ENCODE results near the gene SLC6A20.

Gene SLC6A20

DNA sequence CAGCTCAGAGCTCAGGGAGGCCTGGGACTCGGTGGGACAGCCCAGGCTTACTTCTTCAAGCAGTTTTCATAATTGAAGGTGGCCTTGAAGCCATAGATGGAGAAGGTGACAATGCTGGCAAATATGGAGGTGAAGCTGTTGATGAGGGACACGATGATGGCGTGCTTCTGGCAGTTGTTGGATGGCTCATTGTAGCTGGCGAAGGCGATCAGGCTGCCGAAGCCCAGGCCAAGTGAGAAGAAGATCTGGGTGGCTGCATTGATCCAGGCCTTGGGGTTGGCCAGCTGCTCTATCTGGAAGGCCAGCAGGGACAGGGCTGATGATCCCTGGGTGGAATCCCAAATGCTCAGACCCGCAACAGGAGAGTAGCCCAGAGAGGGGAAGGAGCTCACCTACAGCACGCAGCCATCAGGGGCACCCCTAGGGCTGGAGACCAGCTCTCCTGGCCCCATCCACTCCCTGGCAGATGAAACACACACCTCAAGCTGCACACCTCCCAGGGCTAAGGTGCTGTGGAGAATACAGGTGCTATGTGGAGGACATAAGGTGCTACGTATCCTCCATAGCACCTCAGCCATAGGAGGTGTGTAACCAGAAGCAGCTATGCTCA is 25.1 kb downstream of the SLC6A20 start:
- TF ChIP-seq CTCF (IDR thresholded peaks at IDR 0.05; ENCODE audit: low read length, missing control alignments) = no peak
- DNase-seq (ENCODE audit: low read depth) = no peak
- no peak overlapping the region for H3K4me3 ChIP-seq (replicated peaks; ENCODE audit: low read depth, low read length)

GRCh38 chr3:45765958-45766357 is 30.4 kb downstream of the SLC6A20 start:
- no peak for TF ChIP-seq CTCF (IDR thresholded peaks at IDR 0.05; ENCODE audit: low read length, missing control alignments)
- H3K4me3 ChIP-seq (replicated peaks; ENCODE audit: low read depth, low read length) = no peak overlapping the region
- no peak for DNase-seq (ENCODE audit: low read depth)

GRCh38 chr3:45765266-45765851 is 31.0 kb downstream of the SLC6A20 start:
- DNase-seq (ENCODE audit: low read depth) = no peak
- no peak overlapping the region for H3K4me3 ChIP-seq (replicated peaks; ENCODE audit: low read depth, low read length)
- TF ChIP-seq CTCF (IDR thresholded peaks at IDR 0.05; ENCODE audit: low read length, missing control alignments) = no peak

- DNase-seq (ENCODE audit: low read depth) = no peak
- no peak for TF ChIP-seq CTCF (IDR thresholded peaks at IDR 0.05; ENCODE audit: low read length, missing control alignments)
- H3K4me3 ChIP-seq (replicated peaks; ENCODE audit: low read depth, low read length) = no peak overlapping the region
These were observed 33.0 kb downstream of the SLC6A20 start for GRCh38 chr3:45763303-45763675.

DNA sequence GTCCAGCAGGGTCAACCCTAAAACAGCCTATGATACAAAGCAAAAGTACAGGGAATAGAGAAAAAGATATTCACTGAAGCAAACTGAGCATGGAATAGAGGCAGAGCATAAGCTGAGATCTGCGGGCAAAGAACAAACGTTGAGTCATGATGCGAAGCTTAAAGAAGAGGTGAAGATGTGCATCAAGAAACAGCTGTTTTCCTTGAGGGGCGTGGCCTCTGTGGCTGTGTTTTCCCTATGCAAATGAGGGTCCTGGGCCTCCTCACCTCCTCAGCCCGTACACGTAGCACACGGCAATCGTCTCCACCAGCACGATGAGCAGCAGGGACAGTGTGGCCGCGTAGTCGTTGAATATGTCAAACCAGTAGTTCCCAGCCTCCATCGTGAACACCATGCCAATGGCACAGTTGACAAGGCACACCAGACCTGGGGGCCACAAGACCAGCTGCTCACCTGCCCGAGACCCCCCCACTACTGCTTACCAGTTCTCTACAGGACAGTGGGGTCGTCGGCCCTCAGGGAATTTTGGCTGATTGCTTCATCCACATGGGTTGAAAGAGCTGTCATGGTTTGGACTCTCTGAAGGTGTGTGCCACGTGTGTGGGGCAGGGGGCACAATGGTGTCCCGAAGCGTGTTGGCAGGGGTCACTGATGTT is 33.6 kb downstream of the SLC6A20 start:
- no peak overlapping the region for H3K4me3 ChIP-seq (replicated peaks; ENCODE audit: low read depth, low read length)
- no peak for DNase-seq (ENCODE audit: low read depth)
- no peak for TF ChIP-seq CTCF (IDR thresholded peaks at IDR 0.05; ENCODE audit: low read length, missing control alignments)

GRCh38 chr3:45761831-45762230 is 34.5 kb downstream of the SLC6A20 start:
- no peak for TF ChIP-seq CTCF (IDR thresholded peaks at IDR 0.05; ENCODE audit: low read length, missing control alignments)
- H3K4me3 ChIP-seq (replicated peaks; ENCODE audit: low read depth, low read length) = no peak overlapping the region
- no peak for DNase-seq (ENCODE audit: low read depth)
